IPS-15b (cell line): Measurements from ENCODE around the gene FAM241A.

ENCODE experiments used
- H3K27me3 ChIP-seq: one replicate; pipeline ENCODE4 v1.6.1; 2013; ENCODE audit warnings: low read length; ENCODE audit not compliant: control insufficient read depth, insufficient read depth
- H3K36me3 ChIP-seq: one replicate; pipeline ENCODE4 v1.6.1; 2013; ENCODE audit warnings: low read length; ENCODE audit not compliant: control insufficient read depth, insufficient read depth
- H3K4me1 ChIP-seq: one replicate; pipeline ENCODE4 v1.6.1; 2013; ENCODE audit warnings: mild to moderate bottlenecking, low read length; ENCODE audit not compliant: control insufficient read depth, insufficient read depth
- H3K4me3 ChIP-seq: one replicate; pipeline ENCODE4 v1.5.1; 2013; ENCODE audit warnings: low read depth, low read length
- H3K9ac ChIP-seq: one replicate; pipeline ENCODE4 v1.6.1; 2013; ENCODE audit warnings: low read depth, mild to moderate bottlenecking, low read length
- H3K9me3 ChIP-seq: one replicate; pipeline ENCODE4 v1.6.1; 2013; ENCODE audit warnings: mild to moderate bottlenecking, low read length; ENCODE audit not compliant: control insufficient read depth, insufficient read depth

FAM241A gene

DNA sequence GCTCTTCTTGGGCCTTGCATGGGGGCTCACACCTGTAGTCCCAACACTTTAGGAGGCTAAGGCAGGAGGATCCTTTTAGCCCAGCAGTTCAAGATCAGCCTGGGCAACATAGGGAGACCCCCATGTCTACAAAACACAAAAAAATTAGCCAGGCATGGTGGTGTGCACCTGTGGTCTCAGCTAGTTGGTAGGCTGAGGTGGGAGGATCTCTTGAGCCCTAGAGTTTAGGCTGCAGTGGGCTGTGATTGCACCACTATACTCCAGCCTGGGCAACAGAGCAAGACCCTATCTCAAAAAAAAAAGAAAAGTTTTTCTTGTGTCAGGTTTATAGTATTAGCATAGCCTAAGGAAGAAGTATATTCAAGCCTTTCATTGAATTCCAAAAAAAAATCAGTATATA is 30.8 kb upstream of the FAM241A start:
- H3K27me3 ChIP-seq = no peaks in the 10 kb centered on the region
- H3K9ac ChIP-seq = no peak overlapping the region

DNA sequence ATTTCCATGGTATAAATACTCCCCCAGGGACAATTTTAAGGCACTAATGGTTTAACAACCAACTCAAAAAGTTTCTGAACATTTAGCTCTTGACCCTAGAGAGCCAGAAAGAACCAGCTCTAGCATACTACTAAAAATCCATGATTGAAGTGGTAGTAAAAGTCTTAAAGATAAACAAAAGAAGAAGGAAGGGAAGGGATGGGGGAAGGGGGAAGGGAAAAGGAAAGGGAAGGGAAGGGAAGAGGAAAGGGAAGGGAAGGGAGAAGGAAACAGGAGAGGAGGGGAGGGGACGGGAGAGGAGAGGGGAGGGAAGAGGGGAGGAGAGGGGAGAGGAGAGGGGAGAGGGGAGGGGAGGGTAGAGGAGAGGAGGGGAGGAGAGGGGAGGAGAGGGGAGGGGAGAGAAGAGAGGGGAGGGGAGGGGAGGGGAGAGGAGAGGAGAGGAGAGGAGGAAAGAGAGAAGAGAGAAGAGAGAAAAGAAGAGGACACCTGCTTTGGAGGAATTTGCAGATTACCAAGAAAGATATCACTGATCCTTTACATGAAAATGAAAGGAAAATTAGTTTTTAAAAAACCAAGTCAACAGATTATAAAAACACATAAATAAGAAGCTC is 26.4 kb upstream of the FAM241A start:
- no peaks in the 10 kb centered on the region for H3K36me3 ChIP-seq
- H3K27me3 ChIP-seq = no peaks in the 10 kb centered on the region
- H3K9ac ChIP-seq = no peak overlapping the region
- H3K9me3 ChIP-seq = no peaks in the 10 kb centered on the region
- no peaks in the 10 kb centered on the region for H3K4me1 ChIP-seq
- H3K4me3 ChIP-seq = no peak overlapping the region

More for the DNA sequence above, 30.8 kb upstream of the FAM241A start:
- Histone ChIP-seq H3K36me3 (no peaks in the 10 kb centered on the region), H3K9me3 (no peaks in the 10 kb centered on the region), H3K4me3 (no peak overlapping the region), H3K4me1 (no peaks in the 10 kb centered on the region)

GRCh38 chr4:112119353-112119783 is 25.9 kb upstream of the FAM241A start:
- H3K9ac ChIP-seq = no peak overlapping the region
- H3K4me3 ChIP-seq = no peak overlapping the region
- H3K9me3 ChIP-seq = no peaks in the 10 kb centered on the region
- no peaks in the 10 kb centered on the region for H3K36me3 ChIP-seq
- no peaks in the 10 kb centered on the region for H3K27me3 ChIP-seq
- no peaks in the 10 kb centered on the region for H3K4me1 ChIP-seq

DNA sequence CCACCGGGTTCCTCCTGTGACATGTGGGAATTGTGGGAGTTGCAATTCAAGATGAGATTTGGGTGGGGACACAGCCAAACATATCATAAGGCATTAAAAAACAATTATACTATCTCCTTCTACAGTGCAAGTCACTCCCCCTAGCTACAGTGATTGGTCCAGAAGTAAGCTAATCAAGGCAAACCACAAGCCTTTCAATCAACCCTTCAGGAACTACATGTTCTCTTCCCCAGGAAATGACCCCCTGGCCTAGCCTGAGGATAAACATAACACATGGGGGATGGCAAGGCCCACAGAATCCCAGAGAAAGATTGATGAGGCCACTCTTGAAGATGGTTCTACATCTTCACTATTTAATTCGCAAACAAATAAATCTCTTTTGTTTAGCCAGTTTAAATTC is 25.2 kb upstream of the FAM241A start:
- Histone ChIP-seq H3K9ac (no peak overlapping the region), H3K9me3 (no peaks in the 10 kb centered on the region)

DNA sequence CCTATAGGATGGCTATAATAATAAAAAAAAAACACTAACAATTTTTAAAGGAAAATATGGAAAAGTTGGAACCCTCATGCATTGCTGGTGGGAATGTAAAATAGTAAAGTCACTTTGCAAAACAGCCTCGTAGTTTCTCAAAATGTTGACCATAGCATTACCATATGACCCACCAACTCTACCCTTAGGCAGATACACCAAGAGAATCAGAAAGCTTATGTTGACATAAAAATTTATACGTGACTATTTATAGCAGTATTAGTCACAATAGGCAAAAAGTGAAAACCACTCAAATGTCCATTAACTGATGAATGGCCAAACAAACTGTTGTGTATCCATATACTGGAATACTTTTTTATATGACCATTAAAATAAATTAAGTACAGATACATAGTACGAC is 19.8 kb upstream of the FAM241A start:
- no peaks in the 10 kb centered on the region for H3K27me3 ChIP-seq
- no peak overlapping the region for H3K4me3 ChIP-seq
- H3K36me3 ChIP-seq = no peaks in the 10 kb centered on the region
- H3K9ac ChIP-seq = no peak overlapping the region
- H3K9me3 ChIP-seq = no peaks in the 10 kb centered on the region
- peaks cover 13% of the 10 kb centered on the region for H3K4me1 ChIP-seq

More for the DNA sequence above, 25.2 kb upstream of the FAM241A start:
- no peak overlapping the region for H3K4me3 ChIP-seq
- H3K27me3 ChIP-seq = no peaks in the 10 kb centered on the region
- no peaks in the 10 kb centered on the region for H3K36me3 ChIP-seq
- no peaks in the 10 kb centered on the region for H3K4me1 ChIP-seq

- Histone ChIP-seq H3K4me3 (no peak overlapping the region), H3K4me1 (peaks cover 20% of the 10 kb centered on the region), H3K27me3 (no peaks in the 10 kb centered on the region), H3K36me3 (no peaks in the 10 kb centered on the region), H3K9me3 (no peaks in the 10 kb centered on the region), H3K9ac (no peak overlapping the region)
Measured at GRCh38 chr4:112127048-112127637, 18.1 kb upstream of the FAM241A start.

- H3K4me3 ChIP-seq = no peak overlapping the region
- H3K9me3 ChIP-seq = no peaks in the 10 kb centered on the region
- no peaks in the 10 kb centered on the region for H3K36me3 ChIP-seq
- no peaks in the 10 kb centered on the region for H3K27me3 ChIP-seq
- peaks cover 20% of the 10 kb centered on the region for H3K4me1 ChIP-seq
- no peak overlapping the region for H3K9ac ChIP-seq
Measured at GRCh38 chr4:112127803-112128202, 17.5 kb upstream of the FAM241A start.

DNA sequence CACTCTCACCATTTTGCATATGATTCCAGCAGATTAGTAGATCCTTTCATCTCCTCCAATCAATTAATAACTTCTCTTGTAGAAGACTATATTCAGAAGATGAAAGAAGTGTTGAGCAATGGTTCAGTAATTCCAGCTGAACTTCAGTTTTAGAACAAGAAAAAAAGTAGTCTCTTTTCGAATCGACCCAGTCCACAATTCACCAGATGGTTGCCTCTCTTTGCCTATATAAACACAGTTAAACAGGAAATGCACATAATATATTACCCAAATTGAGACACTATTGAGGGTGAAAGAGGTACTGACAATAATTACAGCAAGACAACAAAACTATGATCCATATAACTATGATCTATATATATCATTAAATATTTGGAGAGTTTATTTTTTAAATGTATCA is 16.8 kb upstream of the FAM241A start:
- H3K9ac ChIP-seq = no peak overlapping the region
- H3K4me3 ChIP-seq = no peak overlapping the region
- no peaks in the 10 kb centered on the region for H3K27me3 ChIP-seq
- H3K36me3 ChIP-seq = no peaks in the 10 kb centered on the region
- H3K4me1 ChIP-seq = peaks cover 20% of the 10 kb centered on the region
- no peaks in the 10 kb centered on the region for H3K9me3 ChIP-seq

GRCh38 chr4:112130906-112131305 is 14.3 kb upstream of the FAM241A start:
- Histone ChIP-seq H3K4me3 (no peak overlapping the region), H3K9me3 (no peaks in the 10 kb centered on the region), H3K36me3 (no peaks in the 10 kb centered on the region), H3K9ac (no peak overlapping the region), H3K4me1 (peaks cover 20% of the 10 kb centered on the region), H3K27me3 (no peaks in the 10 kb centered on the region)

DNA sequence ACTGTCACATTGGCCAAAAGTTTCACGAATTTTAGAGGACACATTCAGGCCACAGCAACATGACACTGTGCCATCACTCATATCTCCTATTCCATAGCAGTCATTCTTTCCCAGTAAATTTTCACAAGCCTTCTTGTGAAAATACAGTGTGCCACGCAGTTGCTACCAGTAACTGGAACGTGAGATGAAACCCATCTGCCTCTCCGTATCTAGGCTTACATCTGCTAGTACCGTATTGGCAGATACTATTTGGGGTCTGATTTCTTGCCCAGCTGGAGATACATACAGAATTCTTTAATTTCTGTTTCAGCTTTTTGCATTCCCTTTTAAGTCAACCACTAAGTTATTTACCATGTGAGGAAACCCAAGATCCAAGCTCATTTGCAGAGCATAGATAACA is 8.7 kb upstream of the FAM241A start:
- H3K9ac ChIP-seq = no peak overlapping the region
- no peaks in the 10 kb centered on the region for H3K27me3 ChIP-seq
- H3K9me3 ChIP-seq = no peaks in the 10 kb centered on the region
- no peak overlapping the region for H3K4me3 ChIP-seq
- no peaks in the 10 kb centered on the region for H3K4me1 ChIP-seq
- H3K36me3 ChIP-seq = no peaks in the 10 kb centered on the region

DNA sequence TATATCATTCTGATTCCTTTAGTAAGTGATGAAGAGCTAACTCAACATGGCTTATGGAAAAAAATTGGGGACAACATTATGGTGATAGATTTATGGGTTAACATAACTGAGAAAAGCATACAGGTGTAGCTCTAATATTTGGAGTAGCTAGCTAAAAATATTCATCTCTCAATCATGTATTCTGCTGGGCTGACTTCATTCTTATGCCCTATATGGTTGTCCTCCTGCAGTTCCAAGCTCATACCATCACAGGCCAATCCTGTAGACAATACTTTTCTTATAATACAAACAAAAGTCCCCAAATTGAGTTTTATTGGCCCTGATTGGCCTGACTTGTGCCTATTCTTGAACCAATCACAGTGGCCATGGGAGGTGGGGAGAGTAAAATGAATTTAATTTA is 6.7 kb upstream of the FAM241A start:
- Histone ChIP-seq H3K36me3 (no peaks in the 10 kb centered on the region), H3K9ac (no peak overlapping the region), H3K27me3 (no peaks in the 10 kb centered on the region), H3K9me3 (no peaks in the 10 kb centered on the region), H3K4me1 (no peaks in the 10 kb centered on the region), H3K4me3 (no peak overlapping the region)

DNA sequence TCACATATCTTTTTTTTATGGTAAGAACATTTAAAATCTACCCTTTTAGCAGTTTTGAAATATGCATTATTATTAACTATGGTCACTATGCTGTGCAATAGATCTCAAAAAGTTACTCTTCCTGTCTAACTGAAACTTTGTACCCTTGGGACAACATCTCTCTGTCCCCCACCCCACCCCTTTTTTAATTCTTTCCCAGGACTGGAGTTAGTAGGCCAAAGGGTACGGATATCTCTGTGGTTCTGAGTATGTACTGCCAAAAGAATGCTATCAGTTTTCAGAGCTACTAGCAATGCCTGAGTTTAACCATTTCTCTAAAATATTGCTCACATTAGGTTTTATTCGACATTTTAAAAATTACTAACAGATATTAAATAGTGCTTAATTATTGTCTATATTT is 4.7 kb upstream of the FAM241A start:
- Histone ChIP-seq H3K9me3 (no peaks in the 10 kb centered on the region), H3K27me3 (peaks cover 2% of the 10 kb centered on the region), H3K36me3 (no peaks in the 10 kb centered on the region), H3K9ac (no peak overlapping the region), H3K4me1 (no peaks in the 10 kb centered on the region), H3K4me3 (no peak overlapping the region)
